ENCODE measurements around the gene CYP2A7. TPM values are rescaled to one million over a fixed set of nuclear protein-coding genes. Genes with fewer than 3 reads are reported as not detected.
"Not testable (repeated sequence)": the region's sequence is repeated elsewhere in the genome, so short reads cannot be mapped to it uniquely, and the experiment has no call there.

CYP2A7 gene
- total RNA-seq, 2 experiments from 2014 or later: not detected

GRCh38 chr19:40830741-40831140, 51.3 kb downstream of the CYP2A7 start:
- CTCF ChIA-PET; H3K27me3 Mint-ChIP-seq (ENCODE audit: low read depth); intact Hi-C loops (cut with micrococcal nuclease); H3K36me3 Mint-ChIP-seq (ENCODE audit: low read depth); DNase-seq; H3K27ac Mint-ChIP-seq; H3K4me3 Mint-ChIP-seq; H3K9me3 Mint-ChIP-seq: not testable (repeated sequence)
- H3K4me1 Mint-ChIP-seq (ENCODE audit: low read depth): peaks cover 25% of the 10 kb centered on the region

- intact Hi-C loops (cut with micrococcal nuclease): no loop called here
- Mint-ChIP-seq H3K36me3 (ENCODE audit: low read depth) (no peaks in the 10 kb centered on the region), H3K27ac (no peak overlapping the region), H3K4me1 (ENCODE audit: low read depth) (peaks cover 27% of the 10 kb centered on the region), H3K4me3 (no peak overlapping the region), H3K27me3 (ENCODE audit: low read depth) (no peaks in the 10 kb centered on the region), H3K9me3 (no peaks in the 10 kb centered on the region)
- no peak for DNase-seq
- CTCF ChIA-PET: interaction anchor here (1.3 kb wide), 1 partner anchor 194 kb away, joined by 3 read pairs; no protein-coding TSS in a partner anchor
Observed at GRCh38 chr19:40829205-40829604, 52.8 kb downstream of the CYP2A7 start.

- no peak for DNase-seq
- no peaks in the 10 kb centered on the region for H3K9me3 Mint-ChIP-seq
- no peak overlapping the region for H3K27ac Mint-ChIP-seq
- no peak overlapping the region for H3K4me3 Mint-ChIP-seq
- H3K4me1 Mint-ChIP-seq (ENCODE audit: low read depth): peaks cover 18% of the 10 kb centered on the region
- intact Hi-C loops (cut with micrococcal nuclease): no loop called here
- H3K27me3 Mint-ChIP-seq (ENCODE audit: low read depth): no peaks in the 10 kb centered on the region
- CTCF ChIA-PET: interaction anchor here (1.3 kb wide), 1 partner anchor 193 kb away, joined by 3 read pairs; no protein-coding TSS in a partner anchor
- H3K36me3 Mint-ChIP-seq (ENCODE audit: low read depth): no peaks in the 10 kb centered on the region
Observed at GRCh38 chr19:40827386-40828247, 54.4 kb downstream of the CYP2A7 start.

GRCh38 chr19:40826699-40827385, 55.2 kb downstream of the CYP2A7 start:
- H3K4me3 Mint-ChIP-seq; H3K27me3 Mint-ChIP-seq (ENCODE audit: low read depth); H3K36me3 Mint-ChIP-seq (ENCODE audit: low read depth); CTCF ChIA-PET; intact Hi-C loops (cut with micrococcal nuclease); H3K9me3 Mint-ChIP-seq; H3K27ac Mint-ChIP-seq: not testable (repeated sequence)
- H3K4me1 Mint-ChIP-seq (ENCODE audit: low read depth): peaks cover 16% of the 10 kb centered on the region
- peak; percentile 46 for DNase-seq

GRCh38 chr19:40826312-40826698, 55.7 kb downstream of the CYP2A7 start:
- DNase-seq; H3K27ac Mint-ChIP-seq; H3K9me3 Mint-ChIP-seq; H3K4me3 Mint-ChIP-seq; CTCF ChIA-PET; intact Hi-C loops (cut with micrococcal nuclease); H3K36me3 Mint-ChIP-seq (ENCODE audit: low read depth); H3K27me3 Mint-ChIP-seq (ENCODE audit: low read depth): not testable (repeated sequence)
- peaks cover 16% of the 10 kb centered on the region for H3K4me1 Mint-ChIP-seq (ENCODE audit: low read depth)

- H3K36me3 Mint-ChIP-seq (ENCODE audit: low read depth); DNase-seq; H3K27ac Mint-ChIP-seq; H3K9me3 Mint-ChIP-seq; H3K27me3 Mint-ChIP-seq (ENCODE audit: low read depth); H3K4me3 Mint-ChIP-seq; CTCF ChIA-PET; intact Hi-C loops (cut with micrococcal nuclease): not testable (repeated sequence)
- peaks cover 16% of the 10 kb centered on the region for H3K4me1 Mint-ChIP-seq (ENCODE audit: low read depth)
Observed at GRCh38 chr19:40825460-40826095, 56.5 kb downstream of the CYP2A7 start.

Other genes starting within 250 kb of the CYP2A7 start
- 1 to 10 TPM; 6.2 to 9.2 TPM for gene NUMBL, start 191.6 kb downstream of the CYP2A7 start, total RNA-seq
- gene COQ8B, start 165.3 kb downstream of the CYP2A7 start, total RNA-seq: 10 to 100 TPM; 19.8 to 21.3 TPM
- gene ITPKC, start 165.1 kb downstream of the CYP2A7 start, total RNA-seq: 1 to 10 TPM; 4.4 to 4.7 TPM
- gene ACTMAP, start 131.8 kb downstream of the CYP2A7 start, total RNA-seq: 10 to 100 TPM; 23.0 to 25.0 TPM
- 100 to 1,000 TPM; 264 to 312 TPM for gene SNRPA, start 131.0 kb downstream of the CYP2A7 start, total RNA-seq
- not detected for gene MIA, start 106.7 kb downstream of the CYP2A7 start, total RNA-seq
- 10 to 100 TPM; 40.0 to 40.3 TPM for gene RAB4B, start 104.0 kb downstream of the CYP2A7 start, total RNA-seq
- gene EGLN2, start 83.0 kb downstream of the CYP2A7 start, total RNA-seq: 10 to 100 TPM; 80.0 to 83.7 TPM
- gene CYP2A6, start 31.8 kb downstream of the CYP2A7 start, total RNA-seq: not detected
- not detected for gene CYP2B6, start 109.1 kb upstream of the CYP2A7 start, total RNA-seq
- gene CYP2A13, start 206.2 kb upstream of the CYP2A7 start, total RNA-seq: not detected
- not detected for gene CYP2F1, start 232.2 kb upstream of the CYP2A7 start, total RNA-seq

Data from activated naive CD4-positive, alpha-beta T cell treated with anti-CD3 and anti-CD28 coated beads for 36 hours (primary cell).